Measurements from ENCODE around the gene AP4B1.

AP4B1 gene

DNA sequence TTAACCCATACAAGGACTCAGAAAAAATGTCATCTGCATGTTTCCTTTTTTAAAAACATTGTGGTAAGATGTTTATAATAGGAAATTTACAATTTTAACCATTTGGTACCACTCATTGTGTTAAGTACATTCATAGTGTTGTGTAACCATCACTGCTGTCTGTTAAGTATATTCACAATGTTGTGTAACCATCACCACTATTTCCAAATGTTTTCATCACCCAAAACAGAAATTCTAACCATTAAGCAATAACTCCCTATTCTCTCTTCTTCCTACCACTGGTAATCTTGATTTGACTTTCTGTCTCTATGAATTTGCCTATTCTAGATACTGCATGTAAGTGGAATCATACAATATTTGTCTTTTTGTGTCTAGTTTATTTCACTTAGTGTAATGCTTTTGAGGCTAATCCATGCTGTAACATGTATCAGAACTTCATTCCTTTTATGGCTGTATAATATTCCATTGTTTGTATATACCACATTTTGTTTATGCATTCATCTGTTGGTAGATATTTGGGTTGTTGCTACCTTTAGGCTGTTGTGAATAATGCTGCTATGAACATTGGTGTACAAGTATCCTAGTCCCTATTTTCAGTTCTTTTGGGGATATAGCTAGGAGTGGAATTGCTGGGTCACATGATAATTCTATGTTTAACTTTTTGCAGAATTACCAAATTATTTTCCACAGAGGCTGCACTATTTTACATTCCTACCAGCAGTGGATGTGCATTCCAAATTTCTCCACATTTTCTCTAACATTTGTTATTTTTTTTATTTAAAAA, 38.6 kb upstream of the AP4B1 start:
- H3K36me3 ChIP-seq (ENCODE audit: control insufficient read depth in 2 of 2, insufficient read depth in 2 of 2, low read length in 2 of 2), result peaks cover 13 to 14% of the 10 kb centered on the region in 2 donors
- H3K4me1 ChIP-seq (ENCODE audit: control insufficient read depth in 2 of 2, insufficient read depth in 2 of 2, low read length in 2 of 2), result peaks cover 20 to 23% of the 10 kb centered on the region in 2 donors
- no peaks in the 10 kb centered on the region for H3K27me3 ChIP-seq (ENCODE audit: control insufficient read depth in 2 of 2, insufficient read depth in 2 of 2, low read length in 2 of 2)
- H3K4me3 ChIP-seq (ENCODE audit: low read length in 2 of 2), result no peak overlapping the region
- H3K9ac ChIP-seq (ENCODE audit: low read depth in 1 of 2, low read length in 2 of 2), result no peak overlapping the region
- no peaks in the 10 kb centered on the region for H3K9me3 ChIP-seq (ENCODE audit: control insufficient read depth in 2 of 2, low read length in 2 of 2)
- H3K27ac ChIP-seq (ENCODE audit: low read depth in 2 of 2, low read length in 2 of 2), result no peak overlapping the region

DNA sequence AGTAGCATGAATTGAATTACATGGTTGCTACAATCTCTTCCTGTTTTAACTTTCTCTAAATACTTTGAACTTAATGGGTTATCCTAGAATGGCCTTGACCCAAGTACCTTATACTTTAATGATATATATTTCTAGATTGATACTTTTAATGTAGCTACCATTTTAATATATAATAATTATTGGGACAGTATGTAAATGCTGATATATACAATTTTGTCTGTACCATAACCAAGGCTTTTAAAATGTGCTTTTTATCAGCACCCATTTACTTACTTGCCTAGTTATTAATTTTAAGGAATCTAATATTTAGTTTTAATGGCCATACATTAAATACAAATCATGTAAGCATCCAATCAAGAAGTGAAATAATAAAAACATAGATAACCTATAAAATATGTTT, 37.9 kb upstream of the AP4B1 start:
- Histone ChIP-seq H3K4me3 (ENCODE audit: low read length in 2 of 2) (no peak overlapping the region), H3K27ac (ENCODE audit: low read depth in 2 of 2, low read length in 2 of 2) (no peak overlapping the region), H3K9me3 (ENCODE audit: control insufficient read depth in 2 of 2, low read length in 2 of 2) (no peaks in the 10 kb centered on the region), H3K27me3 (ENCODE audit: control insufficient read depth in 2 of 2, insufficient read depth in 2 of 2, low read length in 2 of 2) (no peaks in the 10 kb centered on the region), H3K4me1 (ENCODE audit: control insufficient read depth in 2 of 2, insufficient read depth in 2 of 2, low read length in 2 of 2) (peaks cover 14 to 17% of the 10 kb centered on the region in 2 donors), H3K9ac (ENCODE audit: low read depth in 1 of 2, low read length in 2 of 2) (no peak overlapping the region), H3K36me3 (ENCODE audit: control insufficient read depth in 2 of 2, insufficient read depth in 2 of 2, low read length in 2 of 2) (peaks cover 13 to 14% of the 10 kb centered on the region in 2 donors)

- Histone ChIP-seq H3K4me3 (ENCODE audit: low read length in 2 of 2) (no peak overlapping the region), H3K9ac (ENCODE audit: low read depth in 1 of 2, low read length in 2 of 2) (no peak overlapping the region), H3K27ac (ENCODE audit: low read depth in 2 of 2, low read length in 2 of 2) (no peak overlapping the region)
These were observed 36.6 kb upstream of the AP4B1 start for GRCh38 chr1:113941245-113941559.

DNA sequence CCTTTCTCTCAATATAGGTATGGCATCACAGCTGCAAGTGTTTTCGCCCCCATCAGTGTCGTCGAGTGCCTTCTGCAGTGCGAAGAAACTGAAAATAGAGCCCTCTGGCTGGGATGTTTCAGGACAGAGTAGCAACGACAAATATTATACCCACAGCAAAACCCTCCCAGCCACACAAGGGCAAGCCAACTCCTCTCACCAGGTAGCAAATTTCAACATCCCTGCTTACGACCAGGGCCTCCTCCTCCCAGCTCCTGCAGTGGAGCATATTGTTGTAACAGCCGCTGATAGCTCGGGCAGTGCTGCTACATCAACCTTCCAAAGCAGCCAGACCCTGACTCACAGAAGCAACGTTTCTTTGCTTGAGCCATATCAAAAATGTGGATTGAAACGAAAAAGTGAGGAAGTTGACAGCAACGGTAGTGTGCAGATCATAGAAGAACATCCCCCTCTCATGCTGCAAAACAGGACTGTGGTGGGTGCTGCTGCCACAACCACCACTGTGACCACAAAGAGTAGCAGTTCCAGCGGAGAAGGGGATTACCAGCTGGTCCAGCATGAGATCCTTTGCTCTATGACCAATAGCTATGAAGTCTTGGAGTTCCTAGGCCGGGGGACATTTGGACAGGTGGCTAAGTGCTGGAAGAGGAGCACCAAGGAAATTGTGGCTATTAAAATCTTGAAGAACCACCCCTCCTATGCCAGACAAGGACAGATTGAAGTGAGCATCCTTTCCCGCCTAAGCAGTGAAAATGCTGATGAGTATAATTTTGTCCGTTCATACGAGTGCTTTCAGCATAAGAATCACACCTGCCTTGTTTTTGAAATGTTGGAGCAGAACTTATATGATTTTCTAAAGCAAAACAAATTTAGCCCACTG, 36.0 kb upstream of the AP4B1 start:
- no peaks in the 10 kb centered on the region for H3K9me3 ChIP-seq (ENCODE audit: control insufficient read depth in 2 of 2, low read length in 2 of 2)
- H3K4me1 ChIP-seq (ENCODE audit: control insufficient read depth in 2 of 2, insufficient read depth in 2 of 2, low read length in 2 of 2), result peaks cover 0 to 3% of the 10 kb centered on the region in 2 donors
- H3K9ac ChIP-seq (ENCODE audit: low read depth in 1 of 2, low read length in 2 of 2), result no peak overlapping the region
- peak overlapping the region in 1 of 2 donors; percentile 29 for H3K4me3 ChIP-seq (ENCODE audit: low read length in 2 of 2)
- H3K27ac ChIP-seq (ENCODE audit: low read depth in 2 of 2, low read length in 2 of 2), result peak overlapping the region in 1 of 2 donors; percentile 44
- peaks cover 13 to 14% of the 10 kb centered on the region in 2 donors for H3K36me3 ChIP-seq (ENCODE audit: control insufficient read depth in 2 of 2, insufficient read depth in 2 of 2, low read length in 2 of 2)
- no peaks in the 10 kb centered on the region for H3K27me3 ChIP-seq (ENCODE audit: control insufficient read depth in 2 of 2, insufficient read depth in 2 of 2, low read length in 2 of 2)

More at GRCh38 chr1:113941245-113941559, 36.6 kb upstream of the AP4B1 start:
- peaks cover 3 to 5% of the 10 kb centered on the region in 2 donors for H3K4me1 ChIP-seq (ENCODE audit: control insufficient read depth in 2 of 2, insufficient read depth in 2 of 2, low read length in 2 of 2)
- peaks cover 13 to 14% of the 10 kb centered on the region in 2 donors for H3K36me3 ChIP-seq (ENCODE audit: control insufficient read depth in 2 of 2, insufficient read depth in 2 of 2, low read length in 2 of 2)
- H3K27me3 ChIP-seq (ENCODE audit: control insufficient read depth in 2 of 2, insufficient read depth in 2 of 2, low read length in 2 of 2), result no peaks in the 10 kb centered on the region
- H3K9me3 ChIP-seq (ENCODE audit: control insufficient read depth in 2 of 2, low read length in 2 of 2), result no peaks in the 10 kb centered on the region

DNA sequence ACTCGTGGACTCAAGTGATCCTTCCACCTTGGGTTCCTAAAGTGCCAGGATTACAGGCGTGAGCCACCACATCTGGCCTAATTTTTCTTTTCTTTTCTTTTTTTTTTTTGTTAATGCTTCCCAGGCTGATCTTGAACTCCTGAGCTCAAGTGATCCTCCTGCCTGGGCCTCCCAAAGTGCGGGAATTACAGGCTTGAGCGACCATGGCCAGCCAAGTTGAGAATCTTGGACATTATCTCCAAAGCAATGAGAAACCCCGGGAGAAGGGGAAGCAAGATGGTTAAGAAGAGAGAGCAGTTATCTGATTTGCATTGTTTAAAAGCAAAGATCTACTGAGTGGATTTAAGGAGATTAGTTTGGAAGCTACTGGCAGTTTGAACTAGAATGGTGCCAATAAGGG, 33.6 kb upstream of the AP4B1 start:
- Histone ChIP-seq H3K4me3 (ENCODE audit: low read length in 2 of 2) (no peak overlapping the region), H3K27ac (ENCODE audit: low read depth in 2 of 2, low read length in 2 of 2) (no peak overlapping the region), H3K4me1 (ENCODE audit: control insufficient read depth in 2 of 2, insufficient read depth in 2 of 2, low read length in 2 of 2) (peaks cover 4 to 6% of the 10 kb centered on the region in 2 donors), H3K9me3 (ENCODE audit: control insufficient read depth in 2 of 2, low read length in 2 of 2) (no peaks in the 10 kb centered on the region), H3K36me3 (ENCODE audit: control insufficient read depth in 2 of 2, insufficient read depth in 2 of 2, low read length in 2 of 2) (peaks cover 13% of the 10 kb centered on the region in 2 donors), H3K27me3 (ENCODE audit: control insufficient read depth in 2 of 2, insufficient read depth in 2 of 2, low read length in 2 of 2) (no peaks in the 10 kb centered on the region), H3K9ac (ENCODE audit: low read depth in 1 of 2, low read length in 2 of 2) (no peak overlapping the region)

GRCh38 chr1:113937146-113937545, 32.5 kb upstream of the AP4B1 start:
- Histone ChIP-seq H3K27ac (ENCODE audit: low read depth in 2 of 2, low read length in 2 of 2) (no peak overlapping the region), H3K4me3 (ENCODE audit: low read length in 2 of 2) (no peak overlapping the region), H3K27me3 (ENCODE audit: control insufficient read depth in 2 of 2, insufficient read depth in 2 of 2, low read length in 2 of 2) (no peaks in the 10 kb centered on the region), H3K9ac (ENCODE audit: low read depth in 1 of 2, low read length in 2 of 2) (no peak overlapping the region), H3K9me3 (ENCODE audit: control insufficient read depth in 2 of 2, low read length in 2 of 2) (no peaks in the 10 kb centered on the region), H3K36me3 (ENCODE audit: control insufficient read depth in 2 of 2, insufficient read depth in 2 of 2, low read length in 2 of 2) (peaks cover 7 to 13% of the 10 kb centered on the region in 2 donors), H3K4me1 (ENCODE audit: control insufficient read depth in 2 of 2, insufficient read depth in 2 of 2, low read length in 2 of 2) (peaks cover 11 to 12% of the 10 kb centered on the region in 2 donors)

DNA sequence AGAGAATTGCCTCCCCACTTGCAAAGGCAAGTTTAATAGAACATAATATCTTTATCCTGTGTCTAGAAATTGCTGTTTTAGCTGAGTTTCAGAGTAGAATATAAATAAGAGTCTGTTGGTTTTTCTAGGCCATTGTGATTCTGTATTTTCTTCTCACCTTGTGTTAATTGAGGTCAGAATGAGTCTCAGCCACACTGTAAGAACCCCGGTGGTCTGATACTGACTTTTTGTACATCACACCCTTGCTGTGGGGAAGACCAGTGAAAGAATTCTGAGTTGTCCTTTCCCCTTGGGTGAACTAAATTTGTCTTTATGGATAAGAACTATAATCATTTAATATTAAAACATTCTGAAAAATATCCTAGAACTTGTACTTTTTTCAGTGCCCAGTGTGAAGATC, 31.4 kb upstream of the AP4B1 start:
- H3K27ac ChIP-seq (ENCODE audit: low read depth in 2 of 2, low read length in 2 of 2), result no peak overlapping the region
- no peaks in the 10 kb centered on the region for H3K9me3 ChIP-seq (ENCODE audit: control insufficient read depth in 2 of 2, low read length in 2 of 2)
- peaks cover 7% of the 10 kb centered on the region in 2 donors for H3K36me3 ChIP-seq (ENCODE audit: control insufficient read depth in 2 of 2, insufficient read depth in 2 of 2, low read length in 2 of 2)
- peaks cover 22 to 23% of the 10 kb centered on the region in 2 donors for H3K4me1 ChIP-seq (ENCODE audit: control insufficient read depth in 2 of 2, insufficient read depth in 2 of 2, low read length in 2 of 2)
- H3K4me3 ChIP-seq (ENCODE audit: low read length in 2 of 2), result no peak overlapping the region
- H3K9ac ChIP-seq (ENCODE audit: low read depth in 1 of 2, low read length in 2 of 2), result no peak overlapping the region
- H3K27me3 ChIP-seq (ENCODE audit: control insufficient read depth in 2 of 2, insufficient read depth in 2 of 2, low read length in 2 of 2), result no peaks in the 10 kb centered on the region

GRCh38 chr1:113935176-113935575, 30.6 kb upstream of the AP4B1 start:
- H3K27ac ChIP-seq (ENCODE audit: low read depth in 2 of 2, low read length in 2 of 2), result no peak overlapping the region
- no peak overlapping the region for H3K9ac ChIP-seq (ENCODE audit: low read depth in 1 of 2, low read length in 2 of 2)
- peaks cover 29 to 31% of the 10 kb centered on the region in 2 donors for H3K4me1 ChIP-seq (ENCODE audit: control insufficient read depth in 2 of 2, insufficient read depth in 2 of 2, low read length in 2 of 2)
- no peak overlapping the region for H3K4me3 ChIP-seq (ENCODE audit: low read length in 2 of 2)
- H3K36me3 ChIP-seq (ENCODE audit: control insufficient read depth in 2 of 2, insufficient read depth in 2 of 2, low read length in 2 of 2), result no peaks in the 10 kb centered on the region
- H3K9me3 ChIP-seq (ENCODE audit: control insufficient read depth in 2 of 2, low read length in 2 of 2), result no peaks in the 10 kb centered on the region
- H3K27me3 ChIP-seq (ENCODE audit: control insufficient read depth in 2 of 2, insufficient read depth in 2 of 2, low read length in 2 of 2), result no peaks in the 10 kb centered on the region

DNA sequence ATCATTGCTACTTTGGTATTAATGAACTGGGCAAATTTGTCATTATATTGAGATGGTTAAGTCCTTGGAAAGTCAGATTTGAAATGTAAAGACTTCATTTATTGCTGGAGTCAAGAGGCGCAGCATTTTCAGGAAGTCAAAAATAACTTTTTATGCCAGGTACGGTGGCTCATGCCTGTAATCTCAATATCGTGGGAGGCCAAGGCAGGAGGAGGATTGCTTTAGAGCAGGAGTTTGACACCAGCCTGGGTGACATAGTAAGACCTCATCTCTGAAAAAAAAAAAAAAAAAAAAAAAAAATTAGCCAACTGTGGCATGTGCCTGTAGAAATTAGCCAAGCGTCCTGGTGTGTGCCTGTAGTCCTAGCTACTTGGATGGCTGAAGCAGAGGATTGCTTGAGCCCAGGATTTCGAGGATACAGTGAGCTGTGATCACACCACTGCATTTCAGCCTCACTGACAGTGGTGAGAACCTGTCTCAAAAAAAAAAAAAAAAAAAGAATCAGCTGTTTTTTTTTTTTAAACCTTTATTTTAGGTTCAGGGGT, 30.0 kb upstream of the AP4B1 start:
- no peak overlapping the region for H3K9ac ChIP-seq (ENCODE audit: low read depth in 1 of 2, low read length in 2 of 2)
- H3K4me1 ChIP-seq (ENCODE audit: control insufficient read depth in 2 of 2, insufficient read depth in 2 of 2, low read length in 2 of 2), result peaks cover 25 to 31% of the 10 kb centered on the region in 2 donors
- H3K36me3 ChIP-seq (ENCODE audit: control insufficient read depth in 2 of 2, insufficient read depth in 2 of 2, low read length in 2 of 2), result no peaks in the 10 kb centered on the region
- no peak overlapping the region for H3K4me3 ChIP-seq (ENCODE audit: low read length in 2 of 2)
- H3K27ac ChIP-seq (ENCODE audit: low read depth in 2 of 2, low read length in 2 of 2), result no peak overlapping the region
- no peaks in the 10 kb centered on the region for H3K9me3 ChIP-seq (ENCODE audit: control insufficient read depth in 2 of 2, low read length in 2 of 2)
- no peaks in the 10 kb centered on the region for H3K27me3 ChIP-seq (ENCODE audit: control insufficient read depth in 2 of 2, insufficient read depth in 2 of 2, low read length in 2 of 2)

- H3K4me1 ChIP-seq (ENCODE audit: control insufficient read depth in 2 of 2, insufficient read depth in 2 of 2, low read length in 2 of 2), result peaks cover 25 to 31% of the 10 kb centered on the region in 2 donors
- H3K27ac ChIP-seq (ENCODE audit: low read depth in 2 of 2, low read length in 2 of 2), result no peak overlapping the region
- H3K9ac ChIP-seq (ENCODE audit: low read depth in 1 of 2, low read length in 2 of 2), result no peak overlapping the region
These were observed 29.4 kb upstream of the AP4B1 start for GRCh38 chr1:113934006-113934405.

More at GRCh38 chr1:113934006-113934405, 29.4 kb upstream of the AP4B1 start:
- Histone ChIP-seq H3K36me3 (ENCODE audit: control insufficient read depth in 2 of 2, insufficient read depth in 2 of 2, low read length in 2 of 2) (no peaks in the 10 kb centered on the region), H3K9me3 (ENCODE audit: control insufficient read depth in 2 of 2, low read length in 2 of 2) (no peaks in the 10 kb centered on the region), H3K27me3 (ENCODE audit: control insufficient read depth in 2 of 2, insufficient read depth in 2 of 2, low read length in 2 of 2) (no peaks in the 10 kb centered on the region), H3K4me3 (ENCODE audit: low read length in 2 of 2) (no peak overlapping the region)
